Activated CD4-positive, alpha-beta T cell treated with anti-CD3 and anti-CD28 coated beads, Interleukin-2, amount 50 U/mL, for 4 hours (primary cell): ENCODE data around the gene TBCK.

Source experiments
- DNase-seq, 2 experiments: peaks; one replicate each; pipeline ENCODE4 v3.0.0-alpha.2; 2020

Gene TBCK

DNA sequence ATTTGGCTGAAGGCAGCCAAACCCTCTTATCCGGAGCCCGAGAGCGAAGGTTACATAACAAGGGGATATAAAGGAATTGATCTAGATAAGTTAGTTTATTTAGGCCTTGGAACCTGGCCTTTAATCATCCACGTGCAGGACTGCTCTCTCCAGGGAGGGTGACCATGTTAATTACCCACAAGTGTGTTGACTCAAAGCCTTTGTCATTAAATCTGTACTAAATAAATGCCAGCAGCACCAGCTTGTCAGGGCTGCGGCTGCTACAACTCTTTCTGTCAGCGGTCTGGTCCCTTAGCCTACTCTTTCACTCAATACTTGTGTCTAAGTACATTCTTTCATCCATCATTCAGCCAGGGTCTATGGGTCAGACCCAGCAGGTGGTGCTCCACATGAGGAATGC, 206.1 kb downstream of the TBCK start:
- DNase-seq, result no peak

DNA sequence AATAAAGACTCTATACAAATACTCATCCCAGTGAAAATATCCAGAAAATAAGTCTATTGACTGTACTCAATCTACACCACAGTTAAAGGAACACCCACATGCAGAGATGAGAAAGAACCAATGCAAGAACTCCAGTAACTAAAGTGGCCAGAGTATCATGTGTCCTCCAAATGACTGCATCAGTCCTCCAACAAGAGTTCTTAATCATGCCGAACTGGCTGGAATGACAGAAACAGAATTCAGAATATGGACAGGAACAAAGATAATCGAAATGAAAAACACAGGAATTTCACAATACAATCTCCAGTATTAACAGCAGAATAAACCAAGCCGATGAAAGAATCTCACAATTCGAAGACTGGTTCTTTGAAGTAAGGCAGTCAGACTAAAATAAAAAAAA, 210.3 kb downstream of the TBCK start:
- no peak for DNase-seq

DNA sequence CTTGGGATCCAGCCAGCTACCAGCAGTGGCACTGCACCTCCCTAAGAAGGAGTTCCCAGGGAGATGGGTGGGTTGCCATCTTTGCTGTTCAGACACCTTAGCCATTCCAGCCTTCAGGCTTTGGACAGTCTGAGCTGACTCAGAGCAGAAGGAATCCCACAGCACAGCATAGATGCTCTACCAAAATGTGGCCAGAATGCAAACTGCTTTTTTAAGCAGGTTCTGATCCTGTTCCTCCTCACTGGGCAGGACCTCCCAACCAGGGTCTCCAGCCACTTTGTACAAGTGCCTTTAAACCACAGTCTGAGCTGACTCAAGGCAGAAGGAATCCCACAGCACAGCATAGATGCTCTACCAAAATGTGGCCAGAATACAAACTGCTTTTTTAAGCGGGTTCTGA, 211.7 kb downstream of the TBCK start:
- no peak for DNase-seq

DNA sequence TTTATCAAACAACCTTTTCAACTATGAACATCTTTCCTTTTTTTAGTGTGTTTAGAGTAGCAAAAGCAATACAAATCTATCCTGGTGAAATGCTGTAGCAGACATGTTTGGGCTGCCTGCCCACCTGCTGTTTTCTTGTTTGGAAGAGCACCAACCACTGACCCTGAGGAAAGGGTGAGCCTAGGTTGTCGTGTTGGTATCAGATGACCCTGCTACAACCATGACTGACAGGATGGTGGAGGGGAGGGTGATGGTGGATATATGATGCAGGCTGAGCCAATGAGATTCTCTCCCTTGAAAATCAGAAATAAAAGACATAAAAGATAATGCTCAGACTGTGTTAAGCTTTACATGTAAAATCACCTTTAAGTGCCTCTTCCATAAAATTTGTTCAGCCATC, 219.6 kb downstream of the TBCK start:
- no peak for DNase-seq

DNA sequence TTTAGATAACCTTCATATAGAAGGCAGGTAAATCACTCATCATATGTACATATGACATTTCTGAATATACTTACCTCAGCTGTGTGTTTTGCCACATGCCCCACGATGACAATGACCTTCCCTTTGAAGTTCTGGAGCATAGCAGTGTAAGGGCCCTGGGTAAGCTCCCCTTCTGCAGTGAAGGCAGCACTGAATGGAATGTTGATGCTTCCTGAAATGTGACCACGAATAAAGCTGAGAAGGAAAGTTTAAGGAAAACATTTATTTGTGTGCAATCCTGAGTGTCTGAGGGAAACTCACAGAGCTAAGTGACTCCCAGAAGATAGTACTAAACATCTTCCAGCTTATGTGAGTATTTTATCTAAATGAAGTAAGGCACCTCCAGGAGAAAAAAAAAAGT, 220.6 kb downstream of the TBCK start:
- DNase-seq, result no peak

DNA sequence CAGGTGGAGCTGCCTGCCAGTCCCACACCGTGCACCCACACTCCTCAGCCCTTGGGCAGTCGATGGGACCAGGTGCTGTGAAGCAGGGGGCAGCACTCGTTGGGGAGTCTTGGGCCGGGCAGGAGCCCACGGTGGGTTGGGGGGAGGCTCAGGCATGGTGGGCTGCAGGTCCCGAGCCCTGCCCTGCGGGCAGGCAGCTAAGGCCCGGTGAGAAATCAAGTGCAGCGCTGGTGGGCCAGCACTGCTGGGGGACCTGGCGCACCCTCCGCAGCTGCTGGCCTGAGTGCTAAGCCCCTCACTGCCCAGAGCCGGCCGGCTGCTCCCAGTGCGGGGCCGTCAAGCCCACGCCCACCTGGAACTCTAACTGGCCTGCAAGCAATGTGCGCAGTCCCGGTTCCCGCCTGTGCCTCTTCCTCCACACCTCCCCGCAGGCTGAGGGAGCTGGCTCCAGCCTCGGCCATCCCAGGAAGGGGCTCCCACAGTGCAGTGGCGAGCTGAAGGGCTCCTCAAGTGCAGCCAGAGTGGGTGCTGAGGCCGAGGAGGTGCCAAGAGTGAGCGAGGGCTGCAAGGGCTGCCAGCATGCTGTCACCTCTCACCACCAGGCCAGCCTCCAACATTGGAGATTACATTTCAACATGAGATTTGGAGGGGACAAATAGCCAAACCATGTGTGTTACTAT, 223.5 kb downstream of the TBCK start:
- DNase-seq, result no peak

DNA sequence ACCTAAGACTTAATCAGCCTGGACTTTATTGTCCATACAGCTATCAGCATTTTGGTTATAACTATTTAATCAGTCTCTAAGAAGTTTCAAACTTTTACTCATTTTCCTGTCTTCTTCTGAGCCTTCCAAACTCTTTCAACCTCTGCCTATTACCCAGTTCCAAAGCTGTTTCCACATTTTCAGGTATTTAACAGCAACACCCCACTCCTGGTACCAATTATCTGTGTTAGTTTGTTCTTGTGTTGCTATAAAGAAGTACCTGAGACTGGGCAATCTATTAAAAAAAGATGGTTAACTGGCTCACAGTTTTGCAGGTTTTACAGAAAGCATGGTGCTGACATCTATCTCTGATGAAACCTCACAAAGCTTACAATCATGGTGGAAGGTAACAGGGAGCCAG, 225.2 kb downstream of the TBCK start:
- DNase-seq, result no peak

DNA sequence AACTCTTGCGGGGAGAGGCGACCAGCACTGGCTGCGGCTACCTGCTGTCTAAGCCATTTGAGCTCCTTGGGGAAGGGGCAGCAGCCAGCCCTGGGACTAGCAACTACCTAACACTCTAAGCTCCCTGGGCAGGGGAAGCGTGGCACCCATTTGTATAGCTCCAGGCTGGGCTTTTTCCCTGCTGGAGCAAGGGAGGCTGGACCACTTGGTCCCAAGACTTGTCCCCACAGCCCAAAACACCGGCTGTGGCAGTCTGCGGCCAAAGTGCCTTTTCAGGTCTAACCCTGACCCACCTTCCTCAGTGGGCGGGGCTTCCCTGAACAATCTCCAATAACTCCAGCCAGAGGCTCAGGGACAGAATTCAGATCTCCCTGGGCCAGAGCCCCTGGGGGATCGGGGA, 232.9 kb downstream of the TBCK start:
- DNase-seq, result no peak

DNA sequence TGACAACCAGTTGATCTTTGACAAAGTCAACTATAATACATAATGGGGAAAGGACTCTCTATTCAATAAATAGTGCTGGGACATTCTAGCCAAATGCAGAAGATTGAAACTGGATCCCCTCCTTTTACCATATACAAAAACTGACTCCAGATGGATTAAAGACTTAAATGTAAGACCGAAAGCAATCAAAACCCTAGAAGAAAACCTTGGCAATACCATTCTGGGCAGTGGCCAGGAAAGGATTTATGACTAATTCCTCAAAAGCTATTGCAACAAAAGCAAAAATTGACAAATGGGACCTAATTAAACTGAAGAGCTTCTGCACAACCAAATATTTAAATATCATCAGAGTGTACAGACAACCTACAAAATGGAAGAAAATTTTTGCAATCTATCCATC, 235.6 kb downstream of the TBCK start:
- DNase-seq, result no peak

DNA sequence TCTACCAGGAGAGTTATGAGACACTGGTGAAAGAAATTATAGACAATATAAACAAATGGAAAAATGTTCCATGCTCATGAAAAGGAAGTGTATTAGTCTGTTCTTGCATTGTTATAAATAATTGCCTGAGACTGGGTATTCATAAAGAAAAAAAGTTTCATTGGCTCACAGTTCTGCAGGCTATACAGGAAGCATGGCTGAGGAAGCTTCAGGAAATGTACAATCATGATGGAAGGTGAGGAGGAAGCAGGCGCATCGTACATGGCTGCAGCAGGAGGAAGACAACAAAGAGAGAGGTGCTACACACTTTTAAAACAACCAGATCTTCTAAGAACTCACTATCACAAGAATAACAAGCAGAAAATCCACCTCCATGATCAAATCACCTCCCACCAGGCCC, 236.4 kb downstream of the TBCK start:
- no peak for DNase-seq

DNA sequence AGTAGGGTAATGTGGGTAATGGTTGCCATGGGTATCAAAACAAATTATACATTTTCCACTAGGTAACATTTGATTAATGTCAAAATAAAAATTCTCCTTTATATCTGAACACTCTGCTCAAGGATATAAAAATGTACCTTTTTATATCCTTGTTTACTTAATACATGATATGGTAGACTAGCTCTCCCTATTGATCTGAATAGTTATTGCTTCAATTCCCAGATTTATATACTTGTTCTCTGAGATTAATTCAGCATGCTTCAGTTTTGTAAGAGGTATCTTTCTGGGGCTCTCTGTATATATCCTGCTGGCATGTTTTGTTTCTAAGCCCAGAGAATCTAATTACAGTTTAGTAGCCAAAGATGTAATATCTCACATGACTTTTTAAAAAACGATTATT, 251.0 kb downstream of the TBCK start:
- DNase-seq, result no peak

DNA sequence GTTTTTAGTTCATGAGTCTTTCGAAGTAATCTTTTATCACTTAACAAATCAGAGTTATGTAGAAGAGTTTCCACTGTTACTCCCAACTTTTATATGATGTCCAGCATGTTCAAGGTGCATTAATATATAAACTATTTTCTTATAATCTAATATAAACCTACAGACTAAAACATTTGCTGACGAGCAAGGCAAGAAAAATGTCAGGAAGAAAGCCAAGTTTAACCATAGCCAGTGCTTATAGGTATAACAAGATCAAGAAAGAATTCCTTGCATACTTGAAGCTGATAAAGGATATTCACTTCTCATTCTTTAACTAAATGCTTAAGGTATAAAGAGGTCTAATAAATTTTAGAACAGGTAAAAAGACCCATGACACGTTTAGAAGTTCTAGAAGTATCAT, 253.0 kb downstream of the TBCK start:
- DNase-seq, result no peak

DNA sequence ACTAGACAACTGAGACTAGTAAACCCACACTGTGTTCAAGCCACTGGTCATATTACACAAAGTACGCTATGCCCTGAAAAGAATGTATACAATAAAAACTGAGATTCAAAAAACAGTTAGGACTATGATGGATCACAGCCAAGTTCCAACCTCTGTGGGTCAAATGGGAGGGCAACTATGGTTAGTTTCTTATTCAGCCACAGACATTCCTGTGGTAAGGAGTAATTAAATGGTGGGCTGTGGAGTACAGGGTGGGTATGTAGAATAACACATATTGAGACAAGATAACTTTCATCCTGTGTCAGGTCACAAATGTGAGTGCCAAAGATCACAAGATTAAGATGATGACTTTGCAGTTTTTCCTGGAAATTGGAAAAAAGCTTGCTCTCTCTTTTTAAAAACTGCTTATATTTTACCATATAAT, 253.5 kb downstream of the TBCK start:
- no peak for DNase-seq

DNA sequence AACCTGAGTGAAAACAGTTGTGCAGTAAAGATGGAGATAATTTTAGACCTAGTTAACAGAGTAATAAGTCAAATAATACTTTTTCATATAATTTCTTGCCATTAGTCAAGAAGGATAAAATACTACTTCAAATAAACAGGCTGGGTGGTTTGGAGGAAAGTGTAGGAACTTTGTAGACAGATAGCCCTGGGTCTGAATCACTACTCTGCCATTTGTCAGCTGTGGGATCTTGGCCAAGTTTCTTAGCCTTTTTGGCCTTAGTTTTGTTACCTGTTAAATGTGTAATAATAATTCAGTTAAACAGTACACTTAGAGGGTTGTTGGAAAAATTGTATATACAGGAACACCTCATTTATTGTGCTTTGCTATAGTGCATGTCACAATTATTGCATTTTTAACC, 257.1 kb downstream of the TBCK start:
- no peak for DNase-seq

DNA sequence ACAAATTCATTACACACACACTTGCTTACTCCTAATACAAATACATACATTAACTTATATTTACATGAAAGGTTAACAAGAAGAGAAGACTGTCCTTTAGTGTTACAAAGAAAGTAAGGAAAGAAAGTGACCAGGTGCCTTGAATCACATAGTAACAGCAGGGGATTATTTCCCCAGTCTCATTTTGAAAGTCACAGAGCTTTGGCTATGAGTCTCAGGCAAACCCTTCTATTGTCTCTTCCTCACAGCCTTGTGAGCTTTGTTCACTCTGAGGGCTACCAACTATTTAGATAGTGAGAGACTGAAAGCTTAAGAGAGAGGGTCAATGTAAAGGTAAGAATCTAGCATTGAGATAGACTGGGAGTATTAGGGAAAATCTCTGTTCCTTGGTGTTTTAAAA, 259.1 kb downstream of the TBCK start:
- DNase-seq, result no peak

DNA sequence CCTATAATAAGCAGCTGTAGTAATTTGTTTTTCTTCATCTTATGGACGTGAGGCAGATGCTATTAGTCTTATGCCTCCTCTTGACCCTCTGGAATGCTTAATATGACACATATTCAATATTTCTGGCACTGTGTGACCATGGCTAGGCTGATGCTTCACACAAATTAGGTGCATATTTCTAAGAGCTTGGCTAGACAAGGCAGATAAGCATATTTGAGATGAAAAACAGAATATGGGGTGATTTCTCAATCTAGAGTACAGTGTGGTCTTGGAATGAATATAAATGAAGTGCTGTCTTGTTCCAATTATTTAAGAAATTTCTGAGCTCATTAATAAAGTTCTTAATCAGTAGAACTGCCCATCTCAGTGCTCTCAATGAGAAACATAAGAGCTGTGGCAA, 264.5 kb downstream of the TBCK start:
- no peak for DNase-seq

DNA sequence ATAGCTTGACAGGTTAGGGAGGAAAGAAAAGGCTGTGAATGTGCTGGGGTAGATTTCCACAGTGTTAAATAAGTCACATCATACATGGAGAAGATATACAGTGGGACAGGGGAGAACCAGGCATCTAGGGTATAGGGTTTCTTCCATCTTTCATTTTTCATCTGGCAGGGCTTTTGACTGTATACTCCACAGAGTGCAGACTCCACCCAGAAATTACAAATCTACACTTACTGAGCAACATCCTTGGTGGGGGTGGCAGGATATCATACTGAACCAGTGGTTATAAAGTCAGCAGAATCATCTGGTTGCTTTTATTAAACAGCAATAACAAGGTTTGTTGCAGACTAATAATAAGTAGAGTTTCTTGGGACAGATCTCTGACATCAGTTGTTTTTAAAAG, 266.5 kb downstream of the TBCK start:
- DNase-seq, result no peak

DNA sequence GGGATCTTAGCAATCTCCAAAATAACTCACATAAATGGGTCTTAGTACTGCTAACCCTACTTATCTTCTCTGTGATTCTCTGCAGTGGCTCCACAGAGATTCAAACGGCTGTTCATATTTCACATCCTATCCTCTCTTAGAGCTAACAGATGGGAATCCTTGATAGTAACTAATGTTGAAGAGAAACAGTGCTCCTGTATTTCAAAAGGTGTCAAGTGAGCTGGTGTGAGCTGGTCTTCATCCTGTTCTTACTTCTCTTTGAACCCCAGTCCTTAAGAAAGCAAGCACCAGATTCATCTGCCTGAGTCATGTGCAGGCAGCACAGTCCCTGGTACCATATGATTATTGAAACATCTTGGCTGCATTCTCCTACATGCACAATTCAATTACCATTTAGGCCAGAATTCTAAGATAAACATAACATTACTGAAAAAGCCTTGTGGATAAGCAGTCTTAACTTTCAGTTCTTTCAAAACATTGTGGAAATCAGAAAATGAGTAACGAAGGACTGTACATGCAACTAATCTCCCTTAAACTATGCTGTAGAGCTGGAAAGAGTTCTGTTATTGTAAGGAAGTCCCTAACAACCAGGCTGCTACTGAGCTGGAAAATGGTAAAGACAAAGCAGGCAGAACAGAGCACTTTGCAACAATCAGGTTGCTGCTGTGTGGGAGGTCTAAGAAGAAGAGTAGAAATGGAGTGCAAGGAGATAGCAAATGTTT, 267.6 kb downstream of the TBCK start:
- DNase-seq, result no peak

DNA sequence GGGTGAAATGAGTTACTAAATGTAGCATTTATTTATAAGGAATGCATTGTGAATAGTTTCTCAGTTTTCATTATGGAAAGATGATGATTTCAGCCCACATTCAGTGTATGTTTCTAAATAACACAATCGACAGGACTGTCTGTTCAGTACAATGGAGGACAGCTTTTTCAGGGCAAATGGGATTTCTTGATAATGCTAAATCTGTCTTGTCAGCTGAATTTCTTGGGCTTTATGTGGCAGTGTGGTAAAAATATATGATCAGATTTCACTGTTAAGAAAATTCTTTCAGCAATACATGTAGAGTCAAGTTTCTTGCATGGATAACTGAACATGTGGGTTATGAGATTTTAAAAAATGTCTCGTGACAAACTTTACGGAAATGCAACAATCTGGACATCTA, 269.9 kb downstream of the TBCK start:
- no peak for DNase-seq

DNA sequence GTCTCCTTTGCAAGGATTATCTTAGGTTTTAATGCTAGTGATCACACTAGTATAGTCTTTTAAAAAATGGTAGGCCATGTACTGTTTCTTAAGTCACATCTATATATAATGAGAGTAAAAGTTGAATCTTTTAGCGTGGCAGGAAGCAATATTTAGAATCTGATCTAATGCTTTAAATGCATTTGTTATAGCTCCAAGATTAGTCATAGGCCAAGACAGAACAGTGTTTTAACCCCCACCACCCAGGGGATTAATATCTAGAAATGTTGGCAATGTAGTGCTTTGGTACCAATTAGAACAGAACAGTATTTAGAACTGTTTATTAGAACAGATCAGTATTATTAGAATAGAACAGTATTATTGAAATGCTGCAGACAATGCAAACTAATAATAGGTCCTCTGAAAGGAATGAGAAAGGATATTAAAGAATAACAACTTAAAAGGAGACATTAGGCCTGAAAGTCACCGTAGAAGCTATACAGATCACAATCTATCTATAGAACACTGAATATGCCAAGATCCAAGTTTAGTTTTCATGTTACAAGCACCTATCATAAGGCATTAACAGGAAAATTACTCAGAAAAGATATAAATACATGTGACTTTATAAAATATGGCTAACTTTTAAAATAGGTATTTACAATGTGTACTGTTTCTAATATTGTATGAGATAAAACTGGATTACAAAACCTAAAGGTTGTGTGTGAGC, 274.6 kb downstream of the TBCK start:
- no peak for DNase-seq

DNA sequence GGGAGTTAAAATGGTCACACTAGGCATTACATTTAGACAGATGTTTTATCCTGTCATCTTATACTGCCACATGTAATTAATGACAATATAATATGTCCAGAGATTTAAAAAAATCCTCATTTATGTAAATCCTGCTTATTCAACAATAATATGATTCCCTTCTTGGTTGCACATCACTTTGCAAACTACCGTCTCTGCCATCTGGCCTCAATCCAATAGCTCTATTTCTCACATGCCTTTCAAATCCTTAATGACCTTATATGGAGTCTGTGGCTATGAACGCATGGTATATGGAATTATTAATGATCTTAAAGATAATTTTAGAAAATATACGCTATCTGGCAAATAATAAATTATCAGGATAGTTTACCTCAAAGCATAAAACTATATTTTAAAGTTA, 276.2 kb downstream of the TBCK start:
- DNase-seq, result no peak

DNA sequence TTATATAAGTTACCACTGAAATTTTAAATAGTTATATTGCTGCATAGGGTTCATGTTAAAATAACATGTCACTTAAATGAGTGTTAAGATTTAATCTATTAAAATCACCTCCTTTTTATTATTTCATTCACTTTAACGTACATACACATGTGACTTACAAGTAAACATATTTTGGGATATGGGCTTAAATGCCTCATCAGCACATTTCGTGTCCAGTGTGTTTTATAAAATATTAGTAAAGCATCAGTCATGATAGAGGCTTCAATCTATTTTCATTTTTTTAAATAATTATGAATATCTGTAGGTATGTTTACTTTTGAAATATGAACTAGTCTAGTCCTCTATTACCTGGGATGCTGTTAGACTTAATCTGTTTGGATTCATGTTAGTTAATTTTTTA, 277.1 kb downstream of the TBCK start:
- DNase-seq, result no peak

DNA sequence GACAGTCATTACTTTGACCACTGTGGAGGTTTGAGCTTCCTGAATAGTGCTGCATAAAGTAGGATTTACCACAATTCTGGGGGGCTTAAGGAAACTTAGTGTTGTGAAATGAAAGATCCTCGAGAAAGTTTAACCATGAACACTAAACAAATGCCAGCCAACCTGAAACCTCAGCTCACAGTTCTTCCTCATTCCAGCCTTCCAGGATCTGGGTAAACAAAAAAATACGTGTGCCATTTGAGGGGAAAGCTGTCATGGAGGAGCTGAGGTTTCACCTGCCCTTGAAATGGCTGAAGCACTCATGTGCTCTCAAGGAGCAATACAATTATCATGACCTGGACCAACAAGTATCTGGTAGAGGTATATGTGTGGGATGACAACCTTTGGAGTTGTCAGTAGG, 278.0 kb downstream of the TBCK start:
- no peak for DNase-seq

DNA sequence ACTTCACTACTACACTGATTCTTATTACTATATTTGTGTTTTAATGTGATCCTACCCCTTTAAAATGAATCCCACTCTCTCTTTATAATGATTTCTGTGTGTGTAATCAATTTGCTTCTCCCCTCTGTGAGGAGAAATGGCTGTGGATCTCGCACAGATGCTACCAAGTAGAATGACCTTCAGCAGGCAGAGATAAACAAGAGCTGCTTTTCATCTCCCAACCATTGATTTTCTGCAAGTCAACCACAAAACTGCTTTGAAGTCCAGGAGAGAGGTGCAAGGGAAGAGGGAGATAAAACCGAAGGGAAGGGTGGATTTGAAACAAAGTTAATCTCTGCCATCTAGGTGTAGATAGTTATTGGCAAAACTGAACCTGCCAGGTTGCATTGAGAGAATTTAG, 279.2 kb downstream of the TBCK start:
- no peak for DNase-seq
